Measurements from ENCODE around the gene ADORA1. TPM values are rescaled to one million over a fixed set of nuclear protein-coding genes. Genes with fewer than 3 reads are reported as not detected.

ADORA1 gene
- total and polyA plus RNA-seq, 10 of the 15 experiments (the other 5 are each of a cell fraction or from before 2014, with no cell fraction given): not detected

- TF ChIP-seq MYB (IDR thresholded peaks at IDR 0.05; ENCODE audit: borderline replicate concordance, low read depth, low read length): no peak
- peak; percentile 78 for TF ChIP-seq TCF12 (IDR thresholded peaks at IDR 0.05; ENCODE audit: low read depth, low read length)
- peak; percentile 69 to 96 (median 90) for TF ChIP-seq CTCF (IDR thresholded peaks at IDR 0.05 in 2 of 3, conservative IDR thresholded peaks at IDR 0.05 in 1 of 3; ENCODE audit: control insufficient read depth in 2 of 3, extremely low read depth in 1 of 3, insufficient read depth in 1 of 3, low read depth in 3 of 3, low read length in 3 of 3)
- TF ChIP-seq RAD21 (IDR thresholded peaks at IDR 0.05; ENCODE audit: insufficient read depth, low read depth, low read length): peak; percentile 54
- no peak for TF ChIP-seq ZNF622 (IDR thresholded peaks at IDR 0.05)
Measured at GRCh38 chr1:203172184-203173010, 44.9 kb downstream of the ADORA1 start (continued).

- TF ChIP-seq SMAD5 (IDR thresholded peaks at IDR 0.05; ENCODE audit: low read depth) (no peak), CBX3 (IDR thresholded peaks at IDR 0.05; ENCODE audit: borderline replicate concordance, low read depth) (no peak), POLR2AphosphoS2 (IDR thresholded peaks at IDR 0.05; ENCODE audit: low read depth, low read length) (no peak)
- DNase-seq (ENCODE audit: low read depth, low spot score) (no peak), FAIRE-seq (no peak), ATAC-seq (no peak; the same call in 1 of the 3 replicates)
- H3K9me3 ChIP-seq (replicated peaks; ENCODE audit: control insufficient read depth, insufficient read depth, low read length): no peaks in the 10 kb centered on the region
- BruUV-seq (replicated peaks): no TSS peak
- in situ Hi-C loops (cut with MboI) (no loop called here), intact Hi-C loops (cut with micrococcal nuclease; ENCODE audit: unreplicated experiment) (loop anchor here (2.0 to 5.0 kb wide), 3 partner anchors 44 to 94 kb away; no protein-coding TSS in a partner anchor)
- no peaks in the 10 kb centered on the region; a peak in 2 of 4 replicates for H3K27me3 ChIP-seq (replicated peaks in 1 of 2; ENCODE audit: control insufficient read depth in 2 of 2, insufficient read depth in 2 of 2, low read length in 1 of 2)
- ChIA-PET SMC1A (ENCODE audit: uncharacterized antibody, unreplicated experiment) (interaction anchor here (1.0 to 3.6 kb wide), 14 partner anchors 11 to 134 kb away, joined by 3 to 28 read pairs (median 6); no protein-coding TSS in a partner anchor), RAD21 (ENCODE audit: unreplicated experiment) (interaction anchor here (0.9 to 4.5 kb wide), 11 partner anchors 9 to 208 kb away, joined by 3 to 35 read pairs (median 5); no protein-coding TSS in a partner anchor), POLR2A (interaction anchor here (1.1 kb wide), 1 partner anchor 9 kb away, joined by 4 read pairs; no protein-coding TSS in a partner anchor), CTCF (interaction anchor here (0.6 to 3.9 kb wide), 40 partner anchors 8 to 420 kb away, joined by 3 to 65 read pairs (median 4); partner anchors contain the start of genes CHI3L1 and MYOG)
- no peak overlapping the region for H3K4me3 ChIP-seq
- no peaks in the 10 kb centered on the region for H4K20me1 ChIP-seq (ENCODE audit: control insufficient read depth, insufficient read depth)
- peaks cover 4% of the 10 kb centered on the region; the same call in 1 of the 2 replicates for H3K4me1 ChIP-seq (ENCODE audit: control insufficient read depth, insufficient read depth, low read length)
- H3K79me2 ChIP-seq (ENCODE audit: control insufficient read depth, insufficient read depth, low read length): no peaks in the 10 kb centered on the region
- no peak overlapping the region for H3K9ac ChIP-seq (ENCODE audit: control insufficient read depth, insufficient read depth, low read length)
- H3K4me2 ChIP-seq (ENCODE audit: control insufficient read depth, insufficient read depth): no peak overlapping the region
- no peaks in the 10 kb centered on the region for H3K36me3 ChIP-seq (ENCODE audit: control insufficient read depth in 2 of 2, insufficient read depth in 2 of 2, low read length in 1 of 2)
- H3K27ac ChIP-seq (ENCODE audit: control insufficient read depth, insufficient read depth): no peak overlapping the region
- WGBS (ENCODE audit: insufficient coverage, insufficient replicate concordance, low lambda C conversion rate, missing lambda C conversion rate): 0% methylated on average over 2 of the region's 2 CpGs
- H2AFZ ChIP-seq (ENCODE audit: control insufficient read depth, low read depth, low read length): no peak overlapping the region
Measured at GRCh38 chr1:203173011-203173555, 45.6 kb downstream of the ADORA1 start.

Measured in GM12878 (cell line).